ENCODE measurements around the gene LRRC8B.
A peak's percentile ranks its signal among the peaks of the same experiment; 100 is the strongest.

DNA sequence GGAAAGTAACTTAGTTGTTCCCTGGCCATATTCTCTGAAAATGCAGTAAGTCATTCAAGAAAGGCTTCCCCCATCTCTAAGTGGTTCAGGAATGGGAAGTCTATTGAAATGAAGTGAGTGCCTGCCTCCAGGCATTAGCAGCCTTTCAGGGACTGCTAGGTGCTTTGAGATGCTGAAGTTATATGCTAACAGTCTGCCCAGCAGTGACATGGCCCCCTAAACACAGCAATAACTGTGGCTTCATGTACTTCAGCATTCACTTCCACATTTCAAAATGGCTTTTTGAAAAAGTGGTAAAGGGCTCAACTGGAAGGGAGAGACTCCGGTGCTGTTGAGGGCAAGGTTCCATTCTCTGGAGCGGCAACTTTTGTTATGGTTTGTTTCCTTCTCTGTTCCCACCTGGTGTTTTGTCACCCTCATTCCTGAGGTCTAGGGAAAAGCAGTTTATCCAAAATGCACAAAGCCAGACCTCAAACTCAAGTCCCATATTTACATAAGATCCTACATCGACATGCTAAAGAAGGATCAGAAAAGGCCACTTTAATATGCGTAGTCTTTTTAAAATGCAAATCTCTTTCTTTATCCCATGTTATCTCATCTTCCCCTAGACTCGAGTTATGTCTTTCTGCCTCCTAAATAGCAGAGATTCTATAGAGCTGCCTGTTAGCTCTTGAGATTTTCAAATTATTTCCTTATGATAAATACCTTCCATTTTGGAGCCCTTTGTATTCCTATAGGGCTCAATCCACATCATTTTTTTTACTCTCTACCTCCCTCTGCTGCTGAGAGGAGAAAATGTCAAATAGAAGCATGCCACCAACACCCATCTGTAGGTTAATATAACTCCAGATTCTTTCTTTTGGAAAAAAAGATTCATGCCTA lies 74.1 kb downstream of the LRRC8B start:
- TF ChIP-seq, protein P1, sequence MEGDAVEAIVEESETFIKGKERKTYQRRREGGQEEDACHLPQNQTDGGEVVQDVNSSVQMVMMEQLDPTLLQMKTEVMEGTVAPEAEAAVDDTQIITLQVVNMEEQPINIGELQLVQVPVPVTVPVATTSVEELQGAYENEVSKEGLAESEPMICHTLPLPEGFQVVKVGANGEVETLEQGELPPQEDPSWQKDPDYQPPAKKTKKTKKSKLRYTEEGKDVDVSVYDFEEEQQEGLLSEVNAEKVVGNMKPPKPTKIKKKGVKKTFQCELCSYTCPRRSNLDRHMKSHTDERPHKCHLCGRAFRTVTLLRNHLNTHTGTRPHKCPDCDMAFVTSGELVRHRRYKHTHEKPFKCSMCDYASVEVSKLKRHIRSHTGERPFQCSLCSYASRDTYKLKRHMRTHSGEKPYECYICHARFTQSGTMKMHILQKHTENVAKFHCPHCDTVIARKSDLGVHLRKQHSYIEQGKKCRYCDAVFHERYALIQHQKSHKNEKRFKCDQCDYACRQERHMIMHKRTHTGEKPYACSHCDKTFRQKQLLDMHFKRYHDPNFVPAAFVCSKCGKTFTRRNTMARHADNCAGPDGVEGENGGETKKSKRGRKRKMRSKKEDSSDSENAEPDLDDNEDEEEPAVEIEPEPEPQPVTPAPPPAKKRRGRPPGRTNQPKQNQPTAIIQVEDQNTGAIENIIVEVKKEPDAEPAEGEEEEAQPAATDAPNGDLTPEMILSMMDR (IDR thresholded peaks at IDR 0.05): peak; percentile 34 to 54 (median 51)
- no peak for TF ChIP-seq POLR2AphosphoS5 (IDR thresholded peaks at IDR 0.05; ENCODE audit: insufficient read depth in 1 of 2, low read depth in 1 of 2)
- TF ChIP-seq POLR2A (IDR thresholded peaks at IDR 0.05): no peak
